ENCODE measurements around the gene CHTF18. TPM values are rescaled to one million over a fixed set of nuclear protein-coding genes. Genes with fewer than 3 reads are reported as not detected.
"Not testable (repeated sequence)": the region's sequence is repeated elsewhere in the genome, so short reads cannot be mapped to it uniquely, and the experiment has no call there.

The CHTF18 gene
- total RNA-seq, 1 donor from 2014 or later = 5.6 TPM

- DNase-seq (ENCODE audit: low spot score) = no peak
Measured at GRCh38 chr16:775236-775796, 13.1 kb upstream of the CHTF18 start.

GRCh38 chr16:776298-776697 is 12.1 kb upstream of the CHTF18 start:
- not testable (repeated sequence) for DNase-seq (ENCODE audit: low spot score)

DNA sequence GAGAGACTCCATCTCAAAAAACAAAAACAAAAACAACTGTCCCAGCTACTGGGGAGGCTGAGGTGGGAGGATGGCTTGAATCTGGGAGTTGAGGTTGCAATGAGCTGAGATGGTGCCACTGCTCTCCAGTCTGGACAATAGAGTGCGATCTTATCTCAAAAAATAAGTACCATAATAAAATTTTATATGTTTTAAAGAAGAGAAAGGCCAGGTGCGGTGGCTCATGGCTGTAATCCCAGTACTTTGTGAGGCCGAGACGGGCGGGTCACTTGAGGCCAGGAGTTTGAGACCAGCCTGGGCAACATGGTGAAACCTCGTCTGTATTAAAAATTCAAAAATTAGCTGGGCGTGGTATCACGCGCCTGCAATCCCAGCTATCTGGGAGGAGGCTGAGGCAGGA is 11.6 kb upstream of the CHTF18 start:
- DNase-seq (ENCODE audit: low spot score) = no peak

GRCh38 chr16:777826-778225 is 10.6 kb upstream of the CHTF18 start:
- no peak for DNase-seq (ENCODE audit: low spot score)

GRCh38 chr16:778447-778846 is 10.0 kb upstream of the CHTF18 start:
- DNase-seq (ENCODE audit: low spot score) = no peak

DNA sequence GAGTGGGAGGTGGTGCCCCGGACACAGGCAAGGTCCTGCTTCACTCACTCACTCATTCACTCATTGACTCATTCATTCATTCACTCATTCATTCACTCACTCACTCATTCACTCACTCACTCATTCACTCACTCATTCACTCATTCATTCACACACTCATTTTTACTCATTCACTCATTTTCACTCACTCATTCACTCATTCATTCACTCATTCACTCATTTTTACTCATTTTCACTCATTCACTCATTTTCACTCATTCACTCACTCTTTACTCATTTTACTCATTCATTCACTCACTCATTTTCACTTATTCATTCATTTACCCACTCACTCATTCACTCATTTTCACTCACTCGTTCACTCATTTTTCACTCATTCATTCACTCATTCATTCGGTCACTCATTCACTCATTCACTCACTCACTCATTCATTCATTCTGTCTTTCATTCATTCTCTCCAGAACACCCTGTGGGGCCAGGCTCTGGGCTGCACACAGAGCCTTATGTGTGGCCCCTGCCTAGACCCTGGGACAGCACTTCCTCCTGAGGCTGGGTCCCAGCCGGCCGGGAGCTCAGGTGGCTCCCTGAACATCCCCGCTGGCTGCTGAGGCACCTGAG is 9.4 kb upstream of the CHTF18 start:
- DNase-seq (ENCODE audit: low spot score) = no peak

GRCh38 chr16:779561-779960 is 8.9 kb upstream of the CHTF18 start:
- no peak for DNase-seq (ENCODE audit: low spot score)

GRCh38 chr16:780296-780695 is 8.1 kb upstream of the CHTF18 start:
- DNase-seq (ENCODE audit: low spot score) = no peak

DNA sequence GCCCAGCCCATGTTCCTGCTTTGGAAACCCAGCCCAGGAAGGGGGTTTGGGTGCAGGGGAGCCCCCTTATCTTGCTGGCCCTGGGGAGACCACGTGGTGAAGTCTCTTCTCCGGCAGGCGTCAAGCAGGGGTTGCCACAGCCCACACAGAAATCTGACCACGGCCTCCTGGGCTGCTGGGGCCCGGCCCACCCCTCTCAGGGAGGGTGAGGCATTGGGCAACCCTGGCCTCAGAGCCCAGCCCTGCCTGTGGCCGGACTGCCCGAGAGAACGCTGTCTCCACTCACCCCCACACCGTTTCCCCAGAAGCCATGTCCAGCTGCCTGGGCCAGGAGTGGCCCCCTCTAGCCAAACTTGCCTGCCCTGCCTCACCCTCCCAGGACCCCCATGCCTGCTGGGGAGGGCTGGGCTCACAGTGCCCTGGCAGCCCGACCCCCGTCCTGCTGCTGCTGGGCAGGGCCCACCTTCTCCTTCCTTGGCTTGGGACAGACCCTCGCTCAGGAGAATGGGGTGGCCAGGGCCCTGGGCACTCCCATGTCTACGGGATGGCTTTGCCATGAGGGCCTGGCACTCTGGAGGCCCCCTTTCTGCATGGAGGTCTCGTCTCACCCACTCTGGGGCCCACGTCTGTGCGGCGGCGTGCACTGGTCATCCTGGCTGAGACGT is 6.9 kb upstream of the CHTF18 start:
- DNase-seq (ENCODE audit: low spot score) = no peak

- no peak for DNase-seq (ENCODE audit: low spot score)
Measured at GRCh38 chr16:782258-782657, 6.2 kb upstream of the CHTF18 start.

GRCh38 chr16:782766-783403 is 5.5 kb upstream of the CHTF18 start:
- no peak for DNase-seq (ENCODE audit: low spot score)

DNA sequence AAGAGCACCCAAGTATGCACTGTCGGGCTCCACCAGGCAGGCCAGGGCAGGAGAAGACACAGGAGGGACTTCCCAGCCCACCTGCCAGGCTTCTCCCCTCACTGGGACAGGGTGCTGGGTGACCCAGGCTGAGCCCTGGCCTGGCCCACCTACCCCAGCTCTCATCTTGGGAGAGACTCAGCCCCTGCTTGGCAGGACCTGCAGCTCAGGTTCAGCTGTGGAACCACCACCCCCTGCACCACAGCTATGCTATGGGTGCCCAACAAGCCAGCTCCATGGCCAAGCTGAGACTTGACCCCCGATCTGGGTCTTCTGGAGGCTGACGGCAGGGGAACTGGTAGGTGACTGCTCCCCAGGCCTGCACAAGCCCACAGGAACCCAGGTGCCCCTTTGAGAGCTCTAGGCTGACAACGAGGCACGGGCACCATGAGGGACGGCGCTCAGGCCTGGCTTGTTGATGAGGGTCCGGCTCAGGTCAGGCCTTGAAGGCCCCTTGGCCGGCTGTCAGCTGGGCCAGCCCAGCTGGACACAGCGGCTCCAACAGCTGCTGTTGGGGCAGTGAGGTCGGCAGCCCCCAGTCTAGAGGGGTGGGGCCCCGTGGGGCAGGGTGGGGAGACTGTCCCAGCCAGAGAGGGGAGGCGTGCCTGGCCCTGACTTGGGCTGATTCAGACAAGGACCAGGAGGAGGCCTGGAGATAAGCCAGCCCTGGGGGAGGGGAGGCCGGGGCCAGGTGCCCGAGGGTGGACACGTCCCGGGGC is 4.8 kb upstream of the CHTF18 start:
- no peak for DNase-seq (ENCODE audit: low spot score)

DNA sequence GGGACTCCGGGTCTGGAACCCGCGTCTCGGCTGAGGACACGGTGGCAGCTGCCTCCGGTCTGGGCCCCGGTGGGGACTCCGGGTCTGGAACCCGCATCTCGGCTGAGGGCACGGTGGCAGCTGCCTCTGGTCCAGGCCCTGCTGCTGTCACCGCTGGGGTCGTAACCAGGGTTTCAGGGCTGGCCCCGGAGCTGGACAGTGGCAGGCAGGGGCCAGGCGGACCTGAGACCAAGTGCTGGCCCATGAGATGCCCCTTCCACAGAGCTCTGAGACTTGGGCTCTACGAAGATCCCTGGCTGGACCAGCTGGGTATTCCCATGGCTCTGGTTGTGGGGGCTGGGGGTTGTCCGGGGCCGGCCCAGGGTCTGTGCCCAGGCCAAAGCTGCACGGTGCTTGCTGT is 4.0 kb upstream of the CHTF18 start:
- no peak for DNase-seq (ENCODE audit: low spot score)

DNA sequence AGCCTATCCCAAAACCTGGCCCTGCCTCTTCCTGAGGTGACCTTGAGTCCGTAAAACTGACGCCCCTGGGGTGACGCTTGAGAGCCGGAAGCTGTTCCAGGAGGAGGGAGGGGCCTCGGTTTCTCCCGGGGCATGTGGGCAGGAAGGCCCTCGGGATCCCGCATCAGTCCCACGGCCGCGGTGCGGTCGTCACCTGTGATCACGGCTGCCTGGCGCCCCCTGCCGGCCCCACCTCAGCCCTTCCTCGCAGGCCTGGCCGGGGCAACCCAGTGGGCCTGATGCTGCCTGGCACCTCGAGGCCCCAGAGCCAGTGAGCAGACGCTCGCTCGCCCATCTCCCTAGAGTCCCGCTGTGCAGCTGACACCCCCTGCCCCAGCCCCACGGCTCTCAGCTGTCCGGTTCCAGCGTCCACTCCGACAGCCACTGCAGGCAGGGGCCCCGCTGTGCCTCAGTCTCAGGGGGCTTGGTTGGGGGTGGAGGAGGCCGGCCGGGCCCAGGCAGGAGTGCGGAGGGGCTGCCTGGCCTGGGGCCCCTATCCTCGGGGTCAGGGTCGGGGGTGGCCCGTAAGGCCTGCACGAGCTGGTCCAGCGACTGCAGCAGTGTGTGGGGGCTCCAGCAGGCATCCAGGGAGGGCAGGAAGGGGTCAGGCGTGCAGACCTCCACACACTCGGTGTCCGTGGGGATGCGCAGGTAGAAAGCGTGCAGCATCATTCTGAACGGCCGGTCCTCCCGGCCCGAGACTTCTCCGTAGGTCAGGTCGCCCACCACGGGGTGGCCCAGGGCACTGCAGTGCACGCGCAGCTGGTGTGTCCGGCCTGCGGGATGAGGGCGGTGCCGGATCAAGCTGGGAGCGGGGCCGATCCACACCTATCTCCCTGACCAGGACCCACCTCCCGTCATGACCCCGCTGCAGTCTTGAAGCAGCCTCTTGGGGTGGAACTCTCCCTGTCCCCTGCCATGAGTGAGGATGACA is 2.6 kb upstream of the CHTF18 start:
- DNase-seq (ENCODE audit: low spot score) = no peak

DNA sequence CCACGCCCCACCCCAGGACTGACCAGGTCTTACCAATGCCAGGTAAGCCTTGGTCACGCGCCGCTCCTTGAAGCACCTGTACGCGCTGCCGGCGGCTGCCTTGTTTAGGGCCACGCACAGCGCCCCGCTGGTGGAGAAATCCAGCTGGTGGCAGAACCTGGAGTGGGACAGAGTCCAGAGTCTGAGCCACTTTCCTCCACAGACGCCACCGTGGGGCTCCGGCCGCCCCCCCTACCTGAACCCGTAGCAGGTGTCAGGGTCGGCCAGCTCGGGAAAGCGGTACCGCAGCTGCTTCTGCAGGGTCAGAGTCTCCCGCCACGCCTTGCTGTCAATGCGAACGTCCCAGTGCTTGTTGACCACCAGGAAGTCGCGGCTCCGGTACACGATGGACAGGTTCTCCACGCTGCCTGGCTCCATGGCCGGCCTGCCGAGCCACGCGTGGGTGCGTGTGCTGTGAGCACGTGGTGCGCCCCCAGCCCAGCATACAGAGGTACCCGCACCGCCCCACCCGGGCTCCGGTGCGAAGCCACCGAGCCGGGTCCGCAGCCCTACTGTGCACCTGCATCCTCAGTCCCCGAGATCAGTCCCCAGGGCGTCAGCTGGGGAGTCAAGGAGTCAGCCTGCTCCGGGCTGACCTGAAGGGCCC is 976 bp upstream of the CHTF18 start:
- no peak for DNase-seq (ENCODE audit: low spot score)

- DNase-seq (ENCODE audit: low spot score) = no peak
Measured at GRCh38 chr16:787978-788398, 432 bp upstream of the CHTF18 start, which contains the start of gene RPUSD1. Gene RPUSD1 (minus strand): TSS chr16:788381. CDS start chr16:787737, 644 bp downstream.

- DNase-seq (ENCODE audit: low spot score) = no peak
Measured at GRCh38 chr16:789191-789850, 901 bp downstream of the CHTF18 start.

DNA sequence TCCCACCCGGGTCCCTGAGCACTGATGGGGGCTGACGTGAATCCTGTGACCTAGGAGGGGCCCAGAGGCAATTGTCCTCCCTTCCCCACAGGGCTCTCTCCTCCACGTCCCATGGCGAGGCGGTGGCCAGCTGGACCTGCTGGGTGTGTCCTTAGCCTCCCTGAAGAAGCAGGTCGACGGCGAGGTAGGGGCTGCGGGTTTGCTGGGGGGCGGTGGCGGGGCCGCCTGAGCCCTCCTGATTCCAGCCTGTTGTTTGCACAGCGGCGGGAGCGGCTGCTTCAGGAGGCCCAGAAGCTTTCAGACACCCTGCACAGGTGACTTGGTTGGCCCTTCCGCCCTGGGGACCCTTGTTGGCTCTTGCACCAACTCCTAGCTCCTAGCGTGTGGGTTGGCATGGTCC is 1.7 kb downstream of the CHTF18 start:
- no peak for DNase-seq (ENCODE audit: low spot score)

DNA sequence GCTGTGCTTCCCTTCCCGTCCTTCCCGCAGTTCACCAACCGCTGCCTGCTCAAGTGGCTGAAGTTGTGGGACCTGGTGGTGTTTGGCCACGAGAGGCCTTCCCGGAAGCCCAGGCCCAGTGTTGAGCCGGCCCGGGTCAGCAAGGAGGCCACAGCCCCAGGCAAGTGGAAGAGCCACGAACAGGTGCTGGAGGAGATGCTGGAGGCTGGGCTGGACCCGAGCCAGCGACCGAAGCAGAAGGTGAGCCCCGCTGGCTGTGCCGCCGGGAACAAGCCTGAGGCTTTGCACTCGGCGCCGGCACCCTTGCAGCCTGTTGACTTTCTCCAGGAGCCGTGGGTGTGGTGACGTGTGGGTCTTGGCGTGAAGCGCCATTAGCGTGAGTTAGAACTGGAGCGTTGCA is 2.7 kb downstream of the CHTF18 start:
- DNase-seq (ENCODE audit: low spot score) = no peak
